HuH-7.5 (cell line): Measurements from ENCODE around the gene SLC25A22.
A peak's percentile ranks its signal among the peaks of the same experiment; 100 is the strongest.

Source experiments
- DNase-seq: peaks from one replicate; pipeline ENCODE4 v3.0.0; 2011; ENCODE audit warnings: low spot score

Gene SLC25A22

DNA sequence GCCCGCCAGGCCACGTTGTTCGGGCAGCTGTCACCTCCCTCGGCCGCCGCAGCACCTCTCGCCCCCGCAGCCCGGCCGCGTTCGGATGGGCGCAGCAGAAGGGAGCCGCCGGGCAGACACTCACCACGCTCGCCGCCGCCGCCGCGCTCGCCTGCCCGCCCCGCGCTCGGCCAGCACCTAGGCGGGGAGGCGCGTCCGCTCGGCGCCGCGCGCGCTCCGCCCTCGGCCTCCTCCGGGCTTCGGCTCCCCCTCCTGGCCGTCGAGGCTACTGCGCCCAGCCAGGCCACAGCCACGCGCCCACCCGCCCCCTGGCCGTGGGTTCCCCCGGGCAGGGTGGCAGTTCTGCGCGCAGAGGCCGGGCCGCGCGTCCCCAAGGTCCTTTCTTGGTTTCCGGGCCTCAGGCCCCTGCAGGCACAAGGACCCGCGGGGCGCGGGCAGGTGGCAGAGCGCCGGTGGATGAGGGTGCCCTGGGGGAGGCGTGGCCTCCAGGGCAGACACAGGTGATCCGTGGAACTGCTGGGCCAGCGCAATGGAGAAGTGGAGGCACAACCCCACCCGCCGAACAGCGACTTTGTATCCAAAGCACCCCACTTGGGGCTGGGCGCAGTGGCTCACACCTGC is at the start of gene SLC25A22:
Gene SLC25A22 (minus strand): TSS at position 189 of the 621 bp plus-strand sequence. CDS start 3,275 bp downstream, outside the sequence.
- peak; percentile 97 for DNase-seq

DNA sequence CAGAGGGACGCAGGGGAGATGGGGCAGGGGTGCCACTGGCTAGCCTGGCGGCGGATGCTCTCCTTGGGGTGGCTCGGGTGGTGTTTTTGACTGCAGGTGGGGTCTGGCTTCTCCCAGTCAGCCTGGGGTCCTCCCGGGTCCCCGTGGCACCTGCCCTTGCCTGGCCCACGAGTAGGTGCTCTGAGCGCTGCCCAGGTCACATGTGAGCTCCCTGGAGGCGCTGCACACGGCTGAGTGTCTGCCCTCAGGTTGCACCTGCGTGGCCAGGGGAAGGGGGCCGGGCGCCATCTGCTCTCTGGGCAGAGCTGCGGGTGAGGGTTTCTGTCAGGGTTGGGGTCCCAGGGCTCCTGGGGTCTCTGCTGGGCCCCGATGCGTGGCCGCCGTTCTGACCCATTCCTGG is 49.8 kb upstream of the SLC25A22 start:
- DNase-seq = no peak

DNA sequence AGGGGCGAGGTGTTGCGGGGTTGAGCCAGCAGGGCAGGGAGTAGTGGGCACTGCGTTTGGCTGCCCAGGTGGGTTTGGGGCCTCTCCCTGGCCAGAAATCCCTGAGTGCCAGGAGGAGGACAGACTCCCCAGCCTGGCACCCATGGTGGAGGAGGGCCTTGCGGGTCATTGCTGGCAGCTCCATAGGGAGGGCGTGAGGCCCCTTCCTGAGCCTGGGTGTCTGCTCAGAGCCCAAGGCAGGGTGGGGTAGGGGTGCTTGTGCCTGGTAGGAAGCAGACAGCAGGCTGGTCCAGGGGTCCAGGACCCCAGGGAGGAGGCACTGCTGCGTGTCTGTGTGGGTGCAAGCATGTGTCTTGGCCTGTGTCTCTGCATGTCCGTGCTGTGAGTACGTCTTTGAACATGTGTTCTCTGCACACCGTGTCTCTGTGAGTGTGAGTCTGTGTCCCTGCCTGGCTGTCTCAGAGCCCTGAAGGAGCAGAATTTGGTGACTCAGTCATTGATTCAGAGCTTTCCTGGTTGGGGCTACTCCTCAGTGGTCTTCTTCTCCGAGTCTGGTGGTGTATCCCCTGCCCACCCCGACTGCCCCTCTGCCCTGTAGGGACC is 48.5 kb upstream of the SLC25A22 start:
- no peak for DNase-seq

DNA sequence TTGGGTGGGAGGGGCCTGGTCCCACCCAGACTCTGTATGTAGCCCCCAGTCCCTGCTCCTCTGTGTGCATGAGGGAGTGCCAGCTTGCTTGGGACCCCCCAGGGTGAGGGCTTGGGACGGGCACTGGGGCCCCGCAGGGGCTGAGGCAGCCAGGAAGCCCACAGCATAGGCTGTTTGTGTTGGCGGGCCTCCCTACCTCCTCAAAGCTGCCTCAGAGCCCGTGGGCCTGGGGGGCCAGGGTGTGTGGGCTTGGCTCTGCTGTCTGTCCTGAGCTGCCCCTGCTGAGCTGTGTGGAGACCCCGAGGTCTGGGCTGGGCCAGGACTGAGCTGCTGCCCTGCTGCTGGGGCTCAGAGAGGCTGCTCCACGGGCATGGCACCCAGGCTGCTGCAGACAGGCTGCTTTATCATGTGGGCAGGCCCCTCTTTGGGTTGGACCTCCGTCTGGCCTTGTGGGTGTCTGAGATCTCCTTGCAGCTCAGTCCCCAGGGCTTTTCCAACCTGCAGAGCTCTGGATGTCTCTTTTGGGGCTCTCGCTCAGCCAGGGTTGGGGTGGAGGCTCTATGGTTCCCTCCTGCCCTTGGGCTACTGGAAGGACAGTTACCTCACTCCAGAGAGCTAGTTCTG is 47.9 kb upstream of the SLC25A22 start:
- DNase-seq = no peak

DNA sequence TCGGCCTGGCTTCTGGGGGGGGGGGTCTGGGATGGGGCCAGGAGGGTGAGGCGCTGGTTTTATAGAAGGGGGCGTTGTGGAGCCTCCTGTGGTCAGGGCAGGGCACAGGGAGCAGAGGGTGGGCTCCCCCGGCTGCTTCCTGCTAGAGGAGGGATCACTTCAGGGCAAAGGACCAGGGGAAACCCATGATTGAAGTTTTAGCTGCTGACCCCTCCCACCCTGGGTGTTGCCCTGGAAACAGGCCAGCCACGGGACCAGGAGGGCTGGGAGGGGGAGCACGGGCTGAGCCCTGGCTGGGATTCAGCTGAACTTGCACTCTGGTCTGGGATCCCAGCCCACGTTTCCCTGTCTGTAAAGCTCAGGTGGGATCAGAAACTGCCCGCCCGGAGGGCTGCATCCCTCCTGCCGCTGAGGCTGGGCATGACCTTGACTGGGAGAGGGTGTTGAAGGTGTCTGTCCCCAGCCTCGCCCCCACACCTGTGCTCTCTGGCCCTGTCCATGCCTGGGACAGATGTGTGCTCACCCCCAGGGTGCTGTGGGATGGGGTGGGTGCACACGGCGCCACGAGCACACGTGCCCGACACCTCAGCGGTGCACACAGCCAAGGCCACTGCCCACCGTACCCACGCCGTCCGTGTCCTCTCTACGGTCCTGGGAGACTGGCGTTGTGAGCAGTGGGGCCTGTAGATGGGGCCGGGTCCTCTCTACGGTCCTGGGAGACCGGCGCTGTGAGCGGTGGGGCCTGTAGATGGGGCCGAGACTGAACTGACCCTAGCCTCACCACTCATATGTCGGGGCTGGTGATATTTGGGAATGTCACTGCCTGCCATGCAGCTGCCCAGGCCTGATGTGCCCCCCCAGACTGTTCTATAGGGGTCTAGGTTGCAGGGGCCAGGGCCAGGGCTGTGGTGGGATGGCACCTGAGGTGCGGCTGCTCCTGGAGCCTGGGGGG is 46.9 kb upstream of the SLC25A22 start:
- peak; percentile 86 for DNase-seq

DNA sequence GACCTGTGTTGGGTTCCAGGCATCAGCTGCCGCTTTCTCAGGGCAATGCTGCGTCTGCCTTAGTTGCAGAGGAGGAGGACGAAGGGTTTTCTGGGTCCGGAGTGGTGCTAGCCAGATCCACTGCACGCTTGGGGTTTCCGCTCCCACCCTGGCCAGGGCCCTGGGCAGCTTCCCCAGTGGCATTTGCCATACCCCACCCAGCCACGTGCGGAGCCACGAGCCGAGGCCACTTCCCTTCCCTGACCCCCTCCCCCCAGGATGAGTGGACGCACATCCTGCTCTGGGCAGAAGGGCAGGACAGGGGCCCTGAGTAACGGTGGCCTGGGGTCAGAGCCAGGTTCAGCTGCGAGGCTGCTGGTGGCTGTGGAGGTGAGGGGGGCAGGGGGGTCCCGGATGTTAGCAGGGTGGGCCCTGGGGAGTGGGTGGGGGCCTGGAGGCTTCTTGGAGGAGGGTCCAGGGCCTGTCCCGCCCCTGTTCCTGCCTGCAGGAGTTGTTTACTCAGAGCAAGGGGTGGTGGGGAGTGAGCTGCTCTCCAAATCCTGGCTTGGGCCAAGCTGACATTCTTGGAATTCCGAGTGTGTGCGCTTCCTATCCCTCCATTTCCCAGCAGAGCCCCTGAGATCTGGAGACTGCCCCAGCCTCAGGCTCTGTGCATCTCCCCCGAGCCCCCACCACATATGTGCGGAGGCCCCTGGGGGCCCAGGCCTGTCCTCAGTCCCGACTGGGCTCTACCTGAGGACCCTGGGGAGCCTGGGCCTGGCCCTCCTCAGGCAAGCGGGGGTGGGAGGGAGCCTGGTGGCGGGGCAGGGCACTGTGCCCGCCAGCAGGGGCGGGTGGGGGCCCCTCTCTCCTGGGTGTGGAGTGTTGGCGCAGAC is 46.0 kb upstream of the SLC25A22 start:
- DNase-seq = peak; percentile 94

DNA sequence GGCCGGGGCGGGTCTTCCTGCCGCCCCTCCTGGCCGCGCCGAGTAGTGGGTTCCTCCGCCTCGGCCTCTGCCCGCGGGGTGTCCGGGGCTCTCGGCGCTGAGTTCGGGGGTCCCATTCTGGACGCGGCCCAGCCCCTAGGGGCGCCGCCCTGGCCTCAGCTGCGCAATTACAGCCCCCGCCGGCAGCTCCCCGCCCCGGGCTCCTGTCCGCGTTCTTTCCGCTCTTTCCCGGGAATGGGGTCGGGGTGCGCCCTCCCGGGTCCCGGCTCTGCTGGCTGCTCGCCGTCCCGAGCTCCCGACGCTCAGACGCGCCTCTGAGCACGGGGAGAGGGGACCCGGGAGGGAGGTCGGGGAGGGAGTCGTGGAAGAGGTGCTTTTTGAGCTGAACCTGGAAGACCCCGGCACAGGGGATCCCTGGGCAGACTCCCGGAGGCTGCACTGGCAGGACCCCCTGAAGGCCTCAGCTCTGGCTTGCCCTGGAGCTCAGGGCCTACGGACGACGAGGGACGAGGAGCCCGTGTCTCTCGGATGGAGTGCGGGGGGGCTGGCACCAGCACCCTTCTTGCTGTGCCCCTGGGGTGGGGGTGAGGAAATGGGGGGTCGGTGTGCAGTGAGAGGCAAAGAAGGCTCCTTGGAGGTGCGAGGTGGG is 45.1 kb upstream of the SLC25A22 start:
- DNase-seq = no peak

DNA sequence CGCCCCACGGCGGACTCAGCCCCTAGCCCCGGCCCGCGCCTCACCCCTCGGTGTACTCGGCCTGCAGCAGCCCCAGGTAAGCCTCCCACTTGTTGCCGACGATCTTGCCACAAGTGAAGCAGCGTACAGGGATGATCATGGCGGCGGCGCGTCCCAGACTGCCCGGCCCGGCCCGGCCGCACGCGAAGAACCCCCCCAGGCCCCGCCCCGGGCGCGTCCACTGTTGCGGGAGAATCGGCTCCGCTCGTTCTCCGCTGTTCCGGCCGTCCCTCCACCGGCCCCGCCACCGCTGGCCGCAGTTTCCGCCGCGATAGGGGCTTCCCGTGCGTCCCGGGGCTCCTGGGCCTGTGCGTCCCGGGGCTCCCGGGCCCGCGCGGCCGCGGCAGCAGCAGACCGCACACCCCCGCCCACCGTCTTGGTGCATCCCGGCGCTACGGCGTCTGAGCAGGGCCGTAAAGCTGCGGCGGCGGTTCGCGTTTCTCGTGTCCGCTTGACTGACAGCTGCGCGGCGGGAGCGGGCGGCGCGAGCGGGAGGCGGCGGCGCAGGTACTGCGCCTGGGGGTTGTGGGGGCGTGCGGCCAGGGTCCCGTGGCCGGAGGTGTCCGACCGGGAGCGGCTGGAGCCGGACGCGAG is 44.4 kb upstream of the SLC25A22 start, which contains the start of the genes POLR2L and TSPAN4:
Gene POLR2L (minus strand): TSS at position 160 of the 633 bp plus-strand sequence. CDS start 21 bp downstream, at position 139.
Gene TSPAN4 (plus strand): TSS at position 483 of the 633 bp plus-strand sequence. CDS start 7,453 bp downstream, outside the sequence.
- DNase-seq = peak; percentile 84

DNA sequence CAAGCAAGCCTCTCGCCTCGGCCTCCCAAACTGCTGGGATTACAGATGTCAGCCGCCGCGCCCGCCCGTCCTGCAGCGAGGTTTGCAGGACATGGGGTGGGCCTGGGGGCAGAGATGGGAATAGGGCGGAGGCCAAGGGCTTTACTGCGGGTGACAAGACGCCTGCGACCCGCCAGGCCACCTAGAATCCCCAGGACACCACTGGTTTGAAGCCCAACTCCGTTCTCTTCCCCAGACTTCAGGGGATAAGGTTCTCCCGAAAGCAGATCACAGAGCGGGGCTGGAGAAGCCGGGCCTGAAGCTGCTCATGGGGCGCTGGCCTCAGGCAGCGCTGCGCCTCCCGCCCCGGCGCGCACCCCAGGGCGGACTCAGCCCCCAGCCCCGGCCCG is 43.9 kb upstream of the SLC25A22 start:
- no peak for DNase-seq

DNA sequence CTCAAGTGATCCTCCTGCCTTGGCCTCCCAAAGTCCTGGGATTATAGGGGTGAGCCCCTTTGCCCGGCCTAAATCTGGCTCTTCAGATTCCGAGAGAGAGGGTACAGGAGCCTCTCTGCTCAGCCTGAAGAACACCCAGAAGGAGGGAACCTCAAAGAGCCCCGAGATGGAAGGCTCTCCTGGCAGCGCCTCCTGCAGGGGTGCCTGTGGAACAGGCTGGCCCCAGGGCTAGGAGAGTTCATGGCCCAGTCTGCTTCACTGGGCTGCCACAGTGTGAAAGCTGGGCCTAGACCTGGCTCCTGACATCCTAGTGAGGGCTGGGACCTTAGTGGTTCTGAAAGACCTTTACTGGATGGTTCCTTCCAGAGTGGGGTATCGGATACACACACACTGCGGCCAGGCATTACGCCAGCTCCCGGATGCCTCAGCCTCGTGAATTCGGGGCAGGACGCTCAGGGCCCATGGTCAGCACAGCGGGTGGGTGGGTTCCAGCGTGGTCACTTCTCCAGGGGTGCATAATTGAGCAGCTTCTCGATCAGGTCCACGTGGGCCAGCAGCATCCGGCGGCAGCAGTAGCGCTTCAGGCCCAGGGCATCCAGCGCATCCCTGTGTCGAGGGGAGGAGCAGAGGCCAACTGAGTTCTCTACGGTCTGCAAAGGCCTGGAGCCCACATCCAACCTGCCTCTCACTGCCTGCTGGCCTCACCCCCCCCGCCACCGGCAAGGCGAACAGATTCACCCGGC is 42.0 kb upstream of the SLC25A22 start:
- no peak for DNase-seq

DNA sequence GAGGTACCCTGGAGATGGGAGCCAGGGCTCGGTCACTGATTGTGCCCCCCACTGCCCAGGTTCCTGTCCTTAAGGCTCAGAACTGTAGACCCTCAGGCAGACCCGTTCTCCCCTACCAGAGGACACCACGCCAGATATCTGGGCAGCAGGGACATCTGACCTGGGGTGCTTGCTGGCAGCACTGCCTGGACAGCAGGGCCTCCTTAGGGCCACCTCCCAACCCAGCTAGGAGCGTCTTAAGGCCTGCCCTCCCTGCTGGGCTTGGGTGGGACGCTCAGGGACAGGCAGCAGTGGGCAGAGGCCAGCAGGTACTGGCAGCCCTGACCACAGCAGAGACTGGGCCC is 41.2 kb upstream of the SLC25A22 start:
- DNase-seq = no peak

DNA sequence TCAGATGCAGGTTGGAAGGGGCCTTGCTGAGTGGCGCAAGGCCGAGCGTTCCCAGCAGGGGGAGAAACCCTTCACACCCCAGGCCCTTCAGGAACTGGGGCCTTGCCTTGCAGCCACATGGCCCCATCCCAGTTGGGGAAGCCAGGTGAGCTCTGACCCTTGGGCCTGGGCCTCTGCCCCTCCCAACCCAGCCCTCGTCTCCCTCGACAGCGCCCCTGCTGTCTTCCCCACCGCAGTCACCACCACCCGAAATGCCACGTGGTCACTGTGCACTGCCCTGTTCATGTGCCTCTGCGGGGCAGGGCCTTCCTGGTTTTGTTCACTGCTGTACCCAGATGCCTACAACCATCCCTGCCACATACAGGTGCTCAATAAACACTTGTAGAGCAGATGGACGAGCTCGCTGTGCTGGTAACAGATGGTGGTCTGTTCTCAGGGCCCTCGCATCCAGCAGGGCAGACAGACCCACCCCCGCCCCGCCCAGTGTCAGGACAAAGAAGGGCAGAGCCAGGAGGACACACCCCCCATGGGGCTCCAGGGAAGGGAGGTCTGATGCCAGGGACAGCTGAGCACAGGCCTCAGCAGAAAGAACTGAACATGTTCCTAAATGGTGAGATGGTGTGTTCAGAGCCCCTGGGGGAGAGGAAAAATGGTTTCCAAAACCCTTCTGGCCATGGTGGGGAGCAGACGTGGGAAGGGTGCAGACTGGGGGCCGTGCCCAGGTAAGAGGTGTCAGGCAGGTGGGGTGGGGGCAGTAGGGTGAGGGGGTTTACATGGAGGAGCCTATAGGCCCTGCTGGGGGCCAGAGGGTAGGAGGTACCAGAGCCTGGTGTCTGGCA is 40.6 kb upstream of the SLC25A22 start:
- DNase-seq = no peak

DNA sequence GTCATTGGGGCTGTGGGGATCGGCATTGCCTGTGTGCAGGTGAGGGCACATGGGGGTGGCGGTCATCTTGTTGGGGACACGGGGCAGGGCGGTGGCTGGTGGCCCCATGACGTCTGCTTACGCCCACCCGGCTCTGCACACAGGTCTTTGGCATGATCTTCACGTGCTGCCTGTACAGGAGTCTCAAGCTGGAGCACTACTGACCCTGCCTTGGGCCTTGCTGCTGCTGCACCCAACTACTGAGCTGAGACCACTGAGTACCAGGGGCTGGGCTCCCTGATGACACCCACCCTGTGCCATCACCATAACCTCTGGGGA is 39.9 kb upstream of the SLC25A22 start:
- DNase-seq = no peak

DNA sequence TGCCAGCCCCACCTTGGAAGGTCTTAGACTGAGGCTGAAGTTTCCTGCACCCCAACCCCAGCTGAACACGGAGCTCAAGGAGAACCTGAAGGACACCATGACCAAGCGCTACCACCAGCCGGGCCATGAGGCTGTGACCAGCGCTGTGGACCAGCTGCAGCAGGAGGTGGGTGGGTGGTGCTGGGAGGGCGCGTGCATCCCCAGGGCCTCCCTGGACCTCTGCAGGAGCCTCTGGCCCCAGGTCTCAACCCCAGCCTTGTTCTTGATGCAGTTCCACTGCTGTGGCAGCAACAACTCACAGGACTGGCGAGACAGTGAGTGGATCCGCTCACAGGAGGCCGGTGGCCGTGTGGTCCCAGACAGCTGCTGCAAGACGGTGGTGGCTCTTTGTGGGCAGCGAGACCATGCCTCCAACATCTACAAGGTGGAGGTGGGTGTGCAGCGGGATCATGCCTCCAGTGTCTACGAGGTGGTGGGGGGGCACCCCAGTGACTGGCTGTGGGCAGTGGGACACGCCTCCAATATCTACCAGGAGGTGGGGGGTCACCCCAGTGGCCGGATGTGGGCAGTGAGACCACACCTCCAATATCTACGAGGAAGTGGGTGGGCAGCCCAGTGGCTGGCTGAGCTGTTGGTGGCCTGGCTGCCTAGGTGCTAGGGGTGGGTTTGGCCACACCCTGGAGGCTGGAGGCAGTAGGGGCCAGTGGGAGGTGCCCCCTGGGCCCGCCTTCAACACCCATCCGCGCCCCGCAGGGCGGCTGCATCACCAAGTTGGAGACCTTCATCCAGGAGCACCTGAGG is 39.3 kb upstream of the SLC25A22 start:
- no peak for DNase-seq

DNA sequence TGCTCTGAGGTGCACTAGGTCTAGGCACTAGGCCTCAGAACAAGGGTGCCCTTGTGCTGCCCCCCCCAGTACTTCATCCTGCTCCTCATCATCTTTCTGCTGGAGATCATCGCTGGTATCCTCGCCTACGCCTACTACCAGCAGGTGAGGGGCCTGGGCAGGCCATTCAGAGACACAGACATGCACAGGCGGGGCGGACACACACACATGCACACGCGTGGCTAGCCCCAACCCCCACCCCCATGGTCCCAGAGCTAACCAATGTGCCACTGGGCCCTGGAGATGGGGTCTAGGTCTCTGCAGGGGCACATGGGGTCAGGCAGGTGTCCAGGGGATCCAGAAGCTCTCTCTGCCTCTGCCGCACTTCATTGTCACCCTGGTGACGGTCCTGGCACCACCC is 38.6 kb upstream of the SLC25A22 start:
- DNase-seq = no peak

DNA sequence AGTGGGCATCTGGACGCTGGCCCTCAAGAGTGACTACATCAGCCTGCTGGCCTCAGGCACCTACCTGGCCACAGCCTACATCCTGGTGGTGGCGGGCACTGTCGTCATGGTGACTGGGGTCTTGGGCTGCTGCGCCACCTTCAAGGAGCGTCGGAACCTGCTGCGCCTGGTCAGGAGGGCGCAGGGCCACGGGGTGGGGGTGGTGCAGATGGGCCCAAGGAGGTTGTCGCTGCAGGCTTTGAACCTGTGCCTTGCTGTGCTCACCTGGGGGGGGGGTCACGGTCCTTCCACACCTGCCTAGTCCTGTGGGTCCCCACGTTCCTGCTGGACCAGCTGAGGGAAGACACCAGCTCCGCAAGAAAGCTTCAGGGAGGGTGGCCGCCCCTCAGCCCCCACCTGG is 38.2 kb upstream of the SLC25A22 start:
- no peak for DNase-seq

DNA sequence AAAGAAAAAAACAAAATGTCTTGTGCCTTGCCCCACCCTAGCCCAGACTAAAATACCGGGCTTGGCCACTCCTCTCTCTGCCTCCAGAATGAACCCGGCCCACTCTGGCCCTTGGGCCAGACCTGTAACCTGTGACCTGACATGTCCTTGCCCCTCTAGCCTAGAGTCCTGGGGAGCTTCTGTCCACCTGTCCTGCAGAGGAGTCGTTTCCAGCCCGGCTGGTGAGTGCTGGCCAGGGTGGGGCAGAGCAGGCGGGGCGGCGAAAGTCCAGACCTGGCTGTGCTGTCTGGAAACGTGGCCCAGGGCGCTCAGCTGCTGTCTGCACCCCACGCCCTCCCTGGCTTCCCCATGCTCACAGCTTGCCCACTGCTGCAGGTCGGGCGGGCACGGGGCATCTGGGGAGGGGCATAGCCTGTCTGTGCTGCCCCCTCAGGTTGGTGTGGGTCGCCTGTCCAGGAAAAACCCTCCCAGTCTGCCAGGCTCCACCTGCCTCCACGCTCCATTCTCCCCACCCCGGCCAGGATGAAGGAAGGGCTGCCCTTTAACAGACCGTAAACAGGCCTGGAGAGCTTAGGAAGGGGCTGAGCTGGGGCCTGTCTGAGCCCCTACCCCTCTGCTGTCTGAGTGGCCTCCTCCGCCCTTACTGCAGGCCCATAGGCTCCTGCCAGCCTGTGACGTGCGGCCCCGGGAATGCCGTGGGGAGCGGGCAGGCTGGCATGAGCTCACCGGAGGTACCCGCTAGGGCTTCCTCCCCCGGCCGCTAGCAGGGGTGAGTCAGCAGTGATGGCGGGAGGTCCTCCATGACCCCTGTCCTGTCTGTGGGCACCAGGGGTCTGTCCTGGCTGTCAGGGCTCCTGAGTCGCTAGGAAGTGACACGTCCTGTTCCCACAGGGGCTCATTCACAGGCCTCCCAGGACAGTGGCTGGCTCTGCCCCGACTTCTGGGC is 36.6 kb upstream of the SLC25A22 start:
- no peak for DNase-seq
